Body of pancreas (tissue), 4 donors: ENCODE measurements around the gene KCNJ4.
A peak's percentile ranks its signal among the peaks of the same experiment; 100 is the strongest.

Experiments
- CTCF ChIP-seq, 7 experiments: fragments of 450-650 bp in 4 of 7; fragments of 200-600 bp in 3 of 7; sonication (generic) in 3 of 7; IDR thresholded peaks; one replicate each; pipeline ENCODE4 v1.5.1; 2016 to 2019; ENCODE audit warnings: antibody characterized with exemption in 7 of 7
- POLR2A ChIP-seq, 3 donors: fragments of 450-650 bp; IDR thresholded peaks; one replicate each; pipeline ENCODE4 v1.6.1; 2016; ENCODE audit warnings: antibody characterized with exemption in 3 of 3, mild to moderate bottlenecking in 2 of 3

- TF ChIP-seq CTCF (IDR thresholded peaks at IDR 0.05) (peak in 1 of 7 experiments; percentile 31), POLR2A (IDR thresholded peaks at IDR 0.05) (peak in 1 of 3 donors; percentile 19)
These were observed 6.5 kb upstream of the KCNJ4 start for GRCh38 chr22:38461414-38462081.
